HG02571 (cell line): ENCODE results near the gene MSI1.

Experiments used
- ATAC-seq: cut with Tn5 transposase; IDR thresholded peaks from one replicate; pipeline ENCODE4 v1.9.1; 2021; ENCODE audit warnings: mild to moderate bottlenecking, moderate library complexity; ENCODE audit not compliant: unreplicated experiment

MSI1 gene

GRCh38 chr12:120377611-120378010 is 8.6 kb upstream of the MSI1 start:
- ATAC-seq, result no peak

- no peak for ATAC-seq
Measured at GRCh38 chr12:120376934-120377572, 8.1 kb upstream of the MSI1 start.

GRCh38 chr12:120376416-120376815 is 7.5 kb upstream of the MSI1 start:
- no peak for ATAC-seq

GRCh38 chr12:120376009-120376408 is 7.0 kb upstream of the MSI1 start:
- ATAC-seq, result no peak

- ATAC-seq, result no peak
Measured at GRCh38 chr12:120373683-120374082, 4.7 kb upstream of the MSI1 start.

GRCh38 chr12:120370343-120371243 is 1.6 kb upstream of the MSI1 start:
- ATAC-seq, result no peak

GRCh38 chr12:120369603-120370342 is 809 bp upstream of the MSI1 start:
- ATAC-seq, result no peak

GRCh38 chr12:120367924-120368788 is 808 bp downstream of the MSI1 start:
- ATAC-seq, result no peak

- no peak for ATAC-seq
Measured at GRCh38 chr12:120367233-120367923, 1.6 kb downstream of the MSI1 start.

GRCh38 chr12:120366845-120367232 is 2.1 kb downstream of the MSI1 start:
- ATAC-seq, result no peak

GRCh38 chr12:120366341-120366705 is 2.6 kb downstream of the MSI1 start:
- no peak for ATAC-seq

- ATAC-seq, result no peak
Measured at GRCh38 chr12:120365675-120366340, 3.2 kb downstream of the MSI1 start.

GRCh38 chr12:120364487-120364886 is 4.5 kb downstream of the MSI1 start:
- ATAC-seq, result no peak

GRCh38 chr12:120363274-120363855 is 5.6 kb downstream of the MSI1 start:
- ATAC-seq, result no peak

- no peak for ATAC-seq
Measured at GRCh38 chr12:120362516-120363273, 6.3 kb downstream of the MSI1 start.

GRCh38 chr12:120361506-120362208 is 7.3 kb downstream of the MSI1 start:
- no peak for ATAC-seq

- no peak for ATAC-seq
Measured at GRCh38 chr12:120359128-120359527, 9.8 kb downstream of the MSI1 start.
